HepG2 (cell line): Measurements from ENCODE around the gene MAN2A1. TPM values are rescaled to one million over a fixed set of nuclear protein-coding genes. Genes with fewer than 3 reads are reported as not detected.

Experiments used
- DNMT1 ChIP-seq: sonication (generic); formaldehyde crosslinking; IDR thresholded peaks from 2 replicates; pipeline ENCODE4 v1.5.1; 2020; ENCODE audit warnings: mild to moderate bottlenecking, missing genetic modification reagents
- ETV5 ChIP-seq: IDR thresholded peaks from 2 replicates; pipeline ENCODE4 v1.6.1; 2018; ENCODE audit warnings: missing biosample characterization, missing genetic modification reagents, inconsistent platforms, borderline replicate concordance
- FOXO1 ChIP-seq: sonication (generic); formaldehyde crosslinking; IDR thresholded peaks from 2 replicates; pipeline ENCODE4 v1.4.0; 2020; ENCODE audit warnings: missing genetic modification reagents
- GZF1 ChIP-seq: sonication (generic); formaldehyde crosslinking; IDR thresholded peaks from 2 replicates; pipeline ENCODE4 v1.5.1; 2020; ENCODE audit warnings: mild to moderate bottlenecking, missing genetic modification reagents
- POLR2AphosphoS5 ChIP-seq: IDR thresholded peaks from 2 replicates; pipeline ENCODE4 v1.6.1; 2012; ENCODE audit warnings: low read depth, low read length
- POLR2G ChIP-seq: fragments of 200-400 bp; formaldehyde crosslinking; IDR thresholded peaks from 2 replicates; pipeline ENCODE4 v1.6.1; 2018; ENCODE audit warnings: mild to moderate bottlenecking, low read depth, low read length, moderate library complexity
- RBFOX2 ChIP-seq: fragments of 200-400 bp; formaldehyde crosslinking; IDR thresholded peaks from 2 replicates; pipeline ENCODE4 v1.6.1; 2017; ENCODE audit warnings: low read depth, mild to moderate bottlenecking, low read length
- RNF219 ChIP-seq: sonication (generic); formaldehyde crosslinking; IDR thresholded peaks from 2 replicates; pipeline ENCODE4 v1.5.0; 2020; ENCODE audit warnings: mild to moderate bottlenecking, missing genetic modification reagents
- SRSF4 ChIP-seq: fragments of 200-400 bp; formaldehyde crosslinking; IDR thresholded peaks from one replicate; pipeline ENCODE4 v1.6.1; 2018; ENCODE audit warnings: mild to moderate bottlenecking, low read depth, low read length, moderate library complexity; ENCODE audit not compliant: poor library complexity, severe bottlenecking
- SRY ChIP-seq: sonication (generic); formaldehyde crosslinking; IDR thresholded peaks from 2 replicates; pipeline ENCODE4 v1.8.0; 2022; ENCODE audit warnings: mild to moderate bottlenecking, missing genetic modification reagents
- TCF7 ChIP-seq: sonication (generic); IDR thresholded peaks from 2 replicates; pipeline ENCODE4 v1.6.1; 2016; ENCODE audit warnings: antibody characterized with exemption, low read depth
- TIGD3 ChIP-seq: sonication (generic); formaldehyde crosslinking; IDR thresholded peaks from 2 replicates; pipeline ENCODE4 v1.5.1; 2020; ENCODE audit warnings: mild to moderate bottlenecking, missing genetic modification reagents, borderline replicate concordance
- ZNF121 ChIP-seq: sonication (generic); formaldehyde crosslinking; IDR thresholded peaks from 2 replicates; pipeline ENCODE4 v1.5.0; 2020; ENCODE audit warnings: mild to moderate bottlenecking, missing genetic modification reagents
- ZNF18 ChIP-seq: sonication (generic); formaldehyde crosslinking; IDR thresholded peaks from 2 replicates; pipeline ENCODE4 v1.8.0; 2022; ENCODE audit warnings: mild to moderate bottlenecking, missing genetic modification reagents; ENCODE audit not compliant: insufficient replicate concordance
- ZNF318 ChIP-seq: sonication (generic); formaldehyde crosslinking; IDR thresholded peaks from 2 replicates; pipeline ENCODE4 v1.4.0; 2020; ENCODE audit warnings: mild to moderate bottlenecking, missing genetic modification reagents
- ZNF501 ChIP-seq: sonication (generic); formaldehyde crosslinking; IDR thresholded peaks from 2 replicates; pipeline ENCODE4 v1.5.1; 2020; ENCODE audit warnings: mild to moderate bottlenecking, moderate library complexity, missing genetic modification reagents
- polyA plus RNA-seq, 8 experiments: library from polyadenylated mRNA; depleted of rRNA in 3 of 8; stranded (reverse) in 7 of 8; unstranded in 1 of 8; fragments of >200 nt; fragmentation: Illumina TruSeq in 4 of 8; extraction: Trizol in 4 of 8; gene quantifications; 2 replicates each; pipeline versions ENCODE4 v1.2.1 to v1.2.3, GENCODE V29; 2011 to 2016; ENCODE audit warnings: low read depth in 4 of 8, missing spikeins in 1 of 8, mixed read lengths in 1 of 8; ENCODE audit not compliant: insufficient read depth in 1 of 8
- total RNA-seq, 5 experiments: library from RNA; depleted of rRNA; stranded (reverse); fragments of >200 nt; fragmentation: Illumina TruSeq; extraction: Trizol; gene quantifications; 2 replicates each; pipeline ENCODE4 v1.2.3, GENCODE V29; 2016; ENCODE audit warnings: low read depth in 1 of 5

MAN2A1 gene
- total and polyA plus RNA-seq, 2 of the 13 experiments (the other 11 are each of a cell fraction or from before 2014, with no cell fraction given) = 56.2 to 80.5 TPM

- TF ChIP-seq ZNF121 (CRISPR knock-in tag) (peak; percentile 75), TCF7 (no peak), RNF219 (no peak), TIGD3 (CRISPR knock-in tag) (peak; percentile 94; the same call in 1 of the 2 replicates), SRSF4 (no peak), ETV5 (CRISPR knock-in tag) (peak; percentile 10; the same call in 1 of the 2 replicates), FOXO1 (CRISPR knock-in tag) (peak; percentile 30; the same call in 1 of the 2 replicates), ZNF501 (CRISPR knock-in tag) (0 out of 2 replicates have a peak, but pooled peaks have one; percentile 20), POLR2G (0 out of 2 replicates have a peak, but pooled peaks have one; percentile 49), GZF1 (peak; percentile 34; the same call in 1 of the 2 replicates), SRY (0 out of 2 replicates have a peak, but pooled peaks have one; percentile 60), ZNF18 (peak; percentile 25), POLR2AphosphoS5 (no peak), DNMT1 (CRISPR knock-in tag) (no peak), RBFOX2 (peak; percentile 54), ZNF318 (CRISPR knock-in tag) (no peak)
Measured at GRCh38 chr5:109689740-109690241, at the start of gene MAN2A1 (continued).
